ENCODE measurements around the gene PRDM16.

The PRDM16 gene

GRCh38 chr1:3356827-3357460 is 287.9 kb downstream of the PRDM16 start:
- DNase-seq (ENCODE audit: low spot score): no peak

GRCh38 chr1:3357526-3358297 is 288.7 kb downstream of the PRDM16 start:
- DNase-seq (ENCODE audit: low spot score): no peak

- no peak for DNase-seq (ENCODE audit: low spot score)
Observed at GRCh38 chr1:3359351-3359750, 290.3 kb downstream of the PRDM16 start.

GRCh38 chr1:3359756-3360440 is 290.9 kb downstream of the PRDM16 start:
- DNase-seq (ENCODE audit: low spot score): no peak

- no peak for DNase-seq (ENCODE audit: low spot score)
Observed at GRCh38 chr1:3360646-3361257, 291.7 kb downstream of the PRDM16 start.

GRCh38 chr1:3363023-3363422 is 294.0 kb downstream of the PRDM16 start:
- no peak for DNase-seq (ENCODE audit: low spot score)

GRCh38 chr1:3363756-3364155 is 294.8 kb downstream of the PRDM16 start:
- no peak for DNase-seq (ENCODE audit: low spot score)

GRCh38 chr1:3364551-3364950 is 295.5 kb downstream of the PRDM16 start:
- DNase-seq (ENCODE audit: low spot score): no peak

GRCh38 chr1:3364983-3365382 is 296.0 kb downstream of the PRDM16 start:
- no peak for DNase-seq (ENCODE audit: low spot score)

- no peak for DNase-seq (ENCODE audit: low spot score)
Observed at GRCh38 chr1:3365523-3366125, 296.6 kb downstream of the PRDM16 start.

- no peak for DNase-seq (ENCODE audit: low spot score)
Observed at GRCh38 chr1:3366126-3367051, 297.4 kb downstream of the PRDM16 start.

- no peak for DNase-seq (ENCODE audit: low spot score)
Observed at GRCh38 chr1:3367376-3367775, 298.4 kb downstream of the PRDM16 start.

- DNase-seq (ENCODE audit: low spot score): no peak
Observed at GRCh38 chr1:3368059-3368458, 299.1 kb downstream of the PRDM16 start.

- no peak for DNase-seq (ENCODE audit: low spot score)
Observed at GRCh38 chr1:3368711-3369445, 299.9 kb downstream of the PRDM16 start.

- no peak for DNase-seq (ENCODE audit: low spot score)
Observed at GRCh38 chr1:3369446-3370076, 300.6 kb downstream of the PRDM16 start.

GRCh38 chr1:3370856-3371703 is 302.1 kb downstream of the PRDM16 start:
- DNase-seq (ENCODE audit: low spot score): no peak

GRCh38 chr1:3372317-3372716 is 303.3 kb downstream of the PRDM16 start:
- no peak for DNase-seq (ENCODE audit: low spot score)

GRCh38 chr1:3373175-3373574 is 304.2 kb downstream of the PRDM16 start:
- DNase-seq (ENCODE audit: low spot score): no peak
